NCI-H446 treated with DMSO at 0.1 percent for 48 hours (cell line): ENCODE results near the gene EPHA4.
A peak's percentile ranks its signal among the peaks of the same experiment; 100 is the strongest.
"Not testable (repeated sequence)": the region's sequence is repeated elsewhere in the genome, so short reads cannot be mapped to it uniquely, and the experiment has no call there.

Source experiments
- DNase-seq: peaks from one replicate; lab custom pipeline; 2025; lab: John Stamatoyannopoulos, UW

The EPHA4 gene

DNA sequence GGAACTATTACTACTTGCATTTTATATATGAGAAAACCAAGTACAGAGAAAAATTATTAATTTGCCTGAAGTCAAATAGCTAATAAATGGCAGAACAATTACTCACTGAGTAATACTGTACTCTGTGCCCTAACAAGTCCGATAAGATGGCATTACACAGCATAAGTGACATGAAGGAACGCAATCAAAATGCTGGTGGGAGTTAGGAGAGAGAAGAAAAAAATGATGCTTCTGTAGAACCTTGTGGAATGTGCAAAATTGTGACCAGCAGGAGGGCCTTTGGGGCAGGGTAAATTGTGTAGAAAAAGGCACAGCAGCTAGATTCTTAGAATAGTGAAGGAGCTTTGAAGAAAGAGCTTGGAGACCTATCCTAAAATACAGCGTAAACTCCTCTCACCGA, 32.9 kb downstream of the EPHA4 start:
- DNase-seq: no peak

DNA sequence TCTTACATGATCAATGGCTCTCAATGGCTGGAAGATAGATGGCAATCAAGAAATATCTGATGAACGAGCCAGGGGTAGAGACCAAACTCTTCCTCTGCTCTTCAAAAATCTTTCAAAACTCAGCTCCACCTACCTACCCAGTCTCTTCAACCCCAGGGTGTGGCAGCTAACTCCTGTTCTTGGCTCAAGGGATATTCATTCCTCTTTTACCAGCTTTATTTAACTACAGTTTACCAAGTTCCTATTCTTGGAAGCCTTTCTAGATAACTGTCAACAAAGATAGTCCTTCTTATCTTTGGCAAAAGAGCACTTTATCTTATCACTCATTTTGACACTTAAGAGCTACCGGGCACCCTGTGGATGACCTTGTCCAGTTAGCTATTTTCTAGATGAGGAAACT, 36.3 kb downstream of the EPHA4 start:
- no peak for DNase-seq

DNA sequence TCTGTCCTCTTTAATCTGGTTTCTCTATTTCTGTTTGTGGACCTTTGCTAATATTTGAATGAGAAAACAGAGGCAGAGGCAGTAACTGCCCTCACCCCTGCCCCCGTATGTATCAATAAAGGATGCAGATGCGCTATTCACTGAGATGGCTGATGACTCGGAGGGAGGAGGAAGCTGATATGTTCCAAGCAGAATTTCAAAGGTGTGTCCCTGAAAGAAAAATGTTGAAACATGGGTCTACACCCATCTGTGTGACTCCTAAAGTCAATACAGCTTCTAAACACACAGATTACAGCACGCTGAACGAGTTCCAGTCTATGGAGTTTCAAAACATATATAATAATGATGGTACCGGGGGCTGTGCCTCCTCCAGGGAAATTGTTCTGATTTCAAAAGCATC, 38.8 kb downstream of the EPHA4 start:
- no peak for DNase-seq

DNA sequence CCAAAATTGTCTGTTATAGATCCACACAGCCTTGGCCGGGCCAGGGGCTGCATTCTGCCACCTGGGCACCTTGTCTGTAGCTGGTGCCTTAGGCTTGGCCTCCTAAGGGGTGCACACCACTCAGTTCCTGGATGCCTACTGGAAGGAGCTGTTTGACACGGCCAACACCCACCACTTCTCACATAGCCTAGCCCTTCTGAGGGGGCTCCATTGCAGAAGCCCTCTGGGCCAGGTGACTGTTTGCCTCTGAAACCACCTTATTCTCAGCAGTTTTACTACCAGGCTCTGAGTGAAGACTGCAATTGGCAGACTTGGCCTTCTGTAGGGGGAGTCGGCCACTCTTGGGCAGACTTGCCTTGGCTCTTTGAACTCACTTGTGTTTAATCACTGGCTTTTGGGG, 39.5 kb downstream of the EPHA4 start:
- DNase-seq: no peak

DNA sequence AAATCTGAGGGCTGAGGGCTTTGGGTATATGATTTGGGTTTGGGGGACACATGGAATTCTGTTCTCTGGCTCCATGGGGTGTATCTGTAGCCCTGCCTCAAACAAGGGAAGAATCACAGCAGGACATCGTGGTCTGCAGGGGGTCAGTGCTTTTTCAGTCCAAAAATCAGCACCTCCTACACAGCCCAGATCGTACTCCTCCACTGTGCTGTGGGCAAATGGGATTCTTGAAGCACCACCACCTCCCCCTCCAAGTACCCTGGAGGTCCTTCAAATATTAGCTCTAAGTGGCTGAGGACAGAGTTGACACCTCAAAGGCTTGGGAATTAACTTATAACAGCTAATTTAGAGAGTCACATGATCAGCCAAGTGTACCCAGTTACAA, 41.5 kb downstream of the EPHA4 start:
- no peak for DNase-seq

DNA sequence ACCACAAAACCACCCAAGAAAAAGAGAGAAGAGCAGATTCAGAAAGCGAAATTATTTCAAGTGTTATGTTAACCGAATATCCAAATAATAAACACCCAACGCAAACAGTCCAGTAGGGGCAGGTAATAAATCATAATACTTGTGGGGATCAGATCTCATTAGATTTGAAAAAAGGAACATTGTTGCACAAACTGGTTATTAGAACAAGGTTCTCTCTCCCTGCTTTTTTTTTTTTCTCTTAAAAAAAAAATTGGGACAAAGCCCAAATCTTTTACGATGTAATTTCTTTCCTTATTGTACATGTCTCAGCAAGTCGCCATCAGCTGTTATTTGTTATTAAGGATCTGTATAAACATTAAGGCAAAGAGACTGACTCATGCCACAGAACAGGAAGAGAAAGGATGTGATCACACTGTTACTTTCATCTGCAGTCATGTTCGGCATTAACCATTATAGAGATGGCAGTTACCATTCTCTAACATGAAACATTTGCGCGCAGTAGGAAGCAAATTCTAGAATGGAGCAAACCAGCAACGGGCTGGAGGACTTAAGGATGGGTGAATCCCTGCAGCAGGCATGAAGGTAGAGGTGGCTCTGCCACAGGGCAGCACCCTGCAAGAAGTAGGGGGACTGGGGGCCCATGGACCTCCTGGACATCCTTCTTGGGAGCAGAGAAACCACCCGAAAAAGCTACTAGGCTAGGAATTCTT, 42.0 kb downstream of the EPHA4 start:
- DNase-seq: peak; percentile 52

DNA sequence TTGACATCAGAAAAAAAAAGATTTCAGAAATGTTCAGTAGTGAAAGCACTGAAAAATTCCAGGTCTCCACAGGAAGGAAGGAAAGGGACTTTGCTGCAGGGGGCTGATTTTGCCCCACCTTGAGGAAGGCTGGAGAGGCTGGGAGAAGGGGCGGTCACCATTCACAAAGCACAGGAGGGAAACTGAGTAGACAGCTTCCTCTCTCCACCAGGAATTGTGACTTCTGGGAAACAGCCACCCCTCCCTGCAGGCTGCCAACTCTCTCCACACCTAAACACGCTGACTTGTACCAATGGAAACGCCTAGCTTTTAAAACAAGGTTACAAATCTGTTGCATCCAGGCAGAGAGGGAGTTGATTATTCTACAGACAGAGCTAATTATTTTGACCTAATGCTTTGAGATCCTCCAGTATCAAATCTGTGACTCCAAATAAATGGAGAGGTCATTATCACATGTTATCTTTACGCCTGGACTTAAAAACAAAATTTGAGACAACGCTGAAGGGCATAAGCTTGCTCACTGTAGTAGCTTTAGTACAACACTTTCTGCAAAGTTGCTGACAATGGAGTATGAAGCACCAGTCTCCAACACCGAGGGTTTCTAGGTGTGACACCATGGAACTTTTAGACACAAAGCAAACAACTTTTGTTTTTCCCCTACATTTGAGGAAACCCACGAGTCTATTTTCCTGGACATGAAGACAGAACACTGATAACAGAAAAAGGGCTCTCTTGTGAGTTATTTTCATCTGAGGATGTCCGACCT, 42.7 kb downstream of the EPHA4 start:
- DNase-seq: no peak

DNA sequence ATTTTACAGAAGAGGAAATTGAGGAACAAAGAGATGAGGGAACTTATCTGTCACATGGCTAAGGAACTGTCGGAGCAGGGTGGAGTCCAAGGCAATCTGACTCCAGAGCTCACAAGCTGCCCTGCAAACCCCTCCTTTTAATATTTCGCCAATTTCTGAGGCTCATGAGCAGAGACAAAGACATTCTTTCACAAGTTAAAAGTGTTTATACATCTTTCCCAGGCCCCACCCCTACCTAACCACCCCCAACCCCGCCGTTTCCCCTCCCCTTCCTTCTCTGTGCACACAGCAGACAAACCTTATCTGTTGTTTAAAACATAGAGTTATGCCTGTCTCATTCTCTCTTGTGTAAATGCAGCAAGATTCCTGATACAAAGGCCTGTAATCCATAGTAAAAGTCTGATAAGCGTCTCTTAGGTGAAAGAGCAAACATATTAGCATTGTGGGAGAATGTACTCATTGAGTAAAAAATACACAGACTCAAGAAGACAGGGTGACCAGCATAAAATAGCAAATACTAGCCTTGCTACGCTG, 44.3 kb downstream of the EPHA4 start:
- no peak for DNase-seq

DNA sequence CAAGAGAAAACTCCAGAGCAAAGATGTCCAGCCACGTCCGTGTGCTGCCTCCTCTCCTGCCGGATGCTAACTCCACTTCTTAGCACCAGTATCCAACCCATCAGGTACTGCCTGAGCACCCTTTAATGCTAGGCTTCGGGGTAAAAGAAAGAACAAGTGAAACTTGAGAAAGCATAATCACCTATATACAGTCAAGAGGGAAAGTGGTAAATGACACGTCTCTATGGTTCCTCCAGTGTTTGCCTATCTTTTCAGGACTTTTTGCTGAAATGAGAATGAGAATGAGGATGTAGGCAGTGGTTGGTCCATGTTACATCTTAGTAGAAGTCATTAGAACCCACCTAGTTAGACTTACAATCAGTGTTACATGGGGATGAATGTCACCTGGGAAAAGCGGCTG, 47.9 kb downstream of the EPHA4 start:
- DNase-seq: no peak

DNA sequence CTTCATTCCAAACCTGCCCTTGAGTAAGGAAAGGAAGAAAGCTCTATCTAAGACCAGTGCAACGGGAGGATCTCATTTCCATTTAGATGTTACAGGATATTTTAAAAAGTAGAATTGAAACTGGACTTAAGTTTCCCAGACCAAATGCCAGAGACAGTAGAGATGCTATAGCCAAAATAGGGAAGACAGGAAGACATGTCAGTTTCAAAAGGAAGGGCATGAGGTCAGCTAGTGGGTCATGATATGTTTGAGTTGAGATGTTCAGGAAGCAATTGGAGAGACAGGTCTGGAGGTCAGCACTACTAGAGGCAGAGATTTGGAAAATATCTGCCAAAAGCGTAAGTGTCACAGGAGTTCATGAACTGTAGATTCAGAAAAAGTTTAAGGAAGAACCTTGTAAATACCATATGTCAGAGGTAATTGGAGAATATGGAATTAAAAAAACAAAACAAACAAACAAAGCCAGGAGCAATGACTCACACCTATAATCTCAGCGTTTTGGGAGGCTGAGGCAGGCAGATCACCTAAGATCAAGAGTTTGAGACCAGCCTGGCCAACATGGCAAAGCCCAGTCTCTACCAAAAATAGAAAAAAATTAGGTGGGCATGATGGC, 50.8 kb downstream of the EPHA4 start:
- DNase-seq: no peak

DNA sequence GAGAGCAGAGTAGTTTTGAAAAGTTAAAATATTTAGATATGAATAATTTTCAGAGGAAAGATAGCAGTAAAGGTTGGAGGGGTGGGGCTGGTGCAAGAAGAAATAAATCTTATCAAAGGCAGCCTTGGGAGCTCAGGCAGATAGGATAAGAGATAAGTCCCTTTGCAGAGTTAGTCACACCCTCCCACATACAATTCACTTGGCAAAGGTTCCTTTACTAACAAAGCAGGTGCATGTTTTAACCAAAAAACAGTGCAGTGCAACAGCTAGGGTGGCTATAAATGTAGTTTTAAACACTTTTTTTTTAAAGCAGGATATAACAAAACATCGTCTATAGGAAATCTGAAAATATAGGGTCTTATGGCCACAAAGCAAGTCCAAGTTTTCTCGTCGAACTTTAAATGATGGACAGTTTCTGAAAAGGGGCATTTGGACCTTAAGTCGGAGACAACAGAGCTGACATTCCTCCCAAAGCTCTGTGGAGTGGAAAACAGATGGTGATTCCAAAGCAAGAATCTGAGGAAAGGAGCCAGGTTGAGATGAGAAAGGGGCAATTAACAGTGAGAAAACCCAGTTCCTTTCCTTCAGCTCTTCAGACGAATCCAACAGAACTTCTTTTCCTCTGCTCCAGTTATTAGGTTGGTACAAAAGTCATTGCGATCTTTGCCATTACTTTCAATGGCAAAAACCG, 53.0 kb downstream of the EPHA4 start:
- no peak for DNase-seq

DNA sequence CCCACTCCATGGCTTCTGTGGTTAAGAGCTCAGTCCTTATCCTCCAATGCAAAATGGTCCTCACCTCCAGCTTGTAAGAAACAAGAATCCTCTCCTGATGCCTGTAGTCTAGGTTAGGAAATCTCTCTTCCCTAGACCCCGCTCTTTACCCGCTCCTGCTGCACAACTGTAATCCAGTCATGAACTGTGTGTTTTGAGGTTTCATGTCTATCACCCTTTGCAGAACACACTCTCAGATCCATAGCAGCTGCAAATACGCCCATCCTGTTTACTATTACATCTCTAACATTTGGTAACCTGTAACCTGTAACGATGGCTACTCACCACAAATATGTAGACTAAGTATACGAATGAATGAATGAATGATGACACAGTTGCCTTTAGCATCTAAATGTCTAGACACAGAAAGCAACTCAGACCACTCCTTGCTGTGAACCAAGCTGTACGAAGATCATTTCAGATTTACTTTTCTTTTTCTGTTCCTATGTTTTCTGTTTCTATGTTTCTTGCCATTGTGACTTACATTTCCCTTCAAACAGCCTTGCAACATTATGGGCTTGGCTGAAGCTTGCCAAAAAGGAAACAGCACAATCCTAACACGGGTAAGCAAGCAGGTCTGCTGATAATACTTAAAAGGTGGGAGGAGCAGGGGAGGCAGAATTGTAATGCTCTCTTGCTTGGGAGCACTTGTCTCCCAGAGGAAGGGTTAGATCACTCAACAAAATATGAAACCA, 53.7 kb downstream of the EPHA4 start:
- no peak for DNase-seq

DNA sequence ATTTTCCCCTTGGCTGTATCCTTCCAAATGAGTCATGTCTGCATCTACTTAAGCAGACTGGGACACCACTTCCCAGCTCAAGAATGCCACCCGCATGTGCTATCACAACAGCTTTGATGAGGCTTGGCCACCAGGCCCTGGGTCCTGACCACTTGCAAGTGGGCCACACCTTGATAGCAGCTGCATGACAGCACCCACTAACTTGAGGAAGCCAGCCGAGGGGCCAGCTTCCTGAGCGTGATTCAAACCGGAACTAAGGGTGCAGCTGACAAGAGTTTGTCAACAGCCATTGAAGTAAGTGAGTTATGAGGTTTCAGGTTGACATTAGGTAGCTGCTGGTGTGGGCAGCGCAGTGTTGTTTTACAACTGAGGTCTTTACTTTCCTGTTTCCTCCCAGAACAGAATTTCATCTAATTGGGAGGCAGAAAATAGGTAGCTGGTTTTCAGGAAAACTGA, 54.4 kb downstream of the EPHA4 start:
- no peak for DNase-seq

DNA sequence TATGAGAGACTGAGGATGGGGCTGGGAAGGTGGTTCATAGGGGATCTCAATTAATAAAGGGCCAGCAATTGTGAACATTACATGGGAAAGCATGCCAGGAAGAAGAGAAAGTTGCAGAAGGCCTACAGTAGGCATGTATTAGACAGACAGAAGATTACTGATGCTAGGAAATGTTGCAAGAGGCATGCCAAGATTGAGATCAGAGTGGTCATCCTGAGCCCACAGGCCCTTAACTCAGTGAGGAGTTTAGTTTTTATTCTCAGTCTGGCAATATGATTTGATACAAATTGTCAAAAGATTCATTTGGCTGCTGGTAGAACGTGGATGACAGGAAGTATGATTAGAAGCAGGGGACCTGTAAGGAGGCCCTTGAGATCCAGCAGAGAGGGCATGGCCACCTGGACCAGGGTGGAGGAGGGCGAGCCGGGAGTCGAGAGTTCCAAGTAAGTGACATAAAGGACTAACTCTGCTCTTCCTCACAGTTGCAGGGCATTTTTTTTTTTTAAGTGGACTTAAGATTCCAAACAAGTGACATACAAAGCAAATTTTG, 54.9 kb downstream of the EPHA4 start:
- no peak for DNase-seq

DNA sequence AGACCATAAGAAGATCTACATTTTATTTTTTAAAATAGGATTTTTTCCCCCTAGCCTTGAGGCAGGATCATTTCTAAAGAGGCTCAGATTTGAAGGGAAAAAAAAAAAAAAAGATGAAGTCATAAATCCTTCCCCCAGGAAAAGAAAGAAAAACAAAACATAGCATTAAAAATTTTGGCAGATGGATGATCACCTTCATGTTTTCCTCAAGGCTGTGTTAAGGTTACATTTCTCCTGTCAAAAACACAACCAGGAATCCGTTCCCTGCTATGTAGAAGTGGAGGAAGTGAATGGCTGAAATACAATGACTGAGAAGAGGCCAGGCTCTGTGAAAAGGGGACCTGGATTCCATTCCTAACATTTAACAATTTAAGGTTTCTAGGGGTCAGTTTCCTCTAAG, 56.2 kb downstream of the EPHA4 start:
- DNase-seq: no peak

DNA sequence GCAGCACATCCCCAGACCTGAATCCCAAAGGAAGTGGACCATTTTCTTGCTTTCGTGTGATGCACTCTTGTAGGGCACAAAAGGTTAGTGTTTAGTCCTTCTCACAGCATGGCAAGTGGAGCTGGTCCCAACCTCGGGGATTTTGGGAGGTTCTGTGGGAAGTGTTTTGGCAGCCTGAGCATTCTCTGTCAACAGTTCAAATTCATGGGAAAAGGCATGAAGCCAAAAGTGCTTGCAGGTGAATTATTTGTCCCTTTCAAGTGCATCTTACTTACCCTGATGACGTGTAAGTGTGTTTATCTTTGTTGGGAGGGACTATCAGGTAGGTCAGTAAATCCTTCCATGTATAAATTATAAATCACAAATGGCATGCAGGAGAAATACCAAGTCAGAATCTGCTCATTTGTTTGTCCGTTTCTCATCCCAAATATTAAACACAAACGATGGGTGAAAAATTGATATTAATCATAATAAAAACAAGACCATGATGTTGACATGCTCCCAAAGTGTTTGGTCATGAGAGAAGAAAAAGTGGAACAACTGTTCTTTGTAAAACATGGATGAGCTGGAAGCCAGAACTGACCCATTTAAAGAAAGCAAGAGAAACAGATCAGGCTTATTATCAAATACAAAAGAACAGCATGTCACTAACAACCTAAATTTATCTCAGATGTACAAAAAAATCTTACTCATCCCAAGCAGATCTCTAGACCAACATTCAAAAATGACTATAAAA, 57.6 kb downstream of the EPHA4 start:
- no peak for DNase-seq

DNA sequence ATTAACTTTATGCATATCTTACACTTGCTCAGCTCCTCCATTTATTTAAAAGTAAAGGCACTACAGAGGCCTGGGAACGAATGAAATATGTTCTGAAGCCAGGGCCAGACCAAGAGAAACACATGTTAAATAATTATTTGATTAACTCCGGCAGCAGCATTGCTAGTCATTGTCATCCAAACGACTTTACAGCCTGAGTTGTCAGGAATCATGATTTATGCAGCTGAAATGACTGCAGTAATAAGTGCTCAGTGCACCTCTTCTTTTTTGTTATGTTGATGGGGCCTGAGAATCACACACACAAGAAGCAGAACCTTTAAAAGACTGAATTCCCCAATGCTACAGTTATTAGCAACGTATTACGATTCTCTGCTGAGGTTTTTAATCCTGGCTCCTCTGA, 58.9 kb downstream of the EPHA4 start:
- DNase-seq: no peak

DNA sequence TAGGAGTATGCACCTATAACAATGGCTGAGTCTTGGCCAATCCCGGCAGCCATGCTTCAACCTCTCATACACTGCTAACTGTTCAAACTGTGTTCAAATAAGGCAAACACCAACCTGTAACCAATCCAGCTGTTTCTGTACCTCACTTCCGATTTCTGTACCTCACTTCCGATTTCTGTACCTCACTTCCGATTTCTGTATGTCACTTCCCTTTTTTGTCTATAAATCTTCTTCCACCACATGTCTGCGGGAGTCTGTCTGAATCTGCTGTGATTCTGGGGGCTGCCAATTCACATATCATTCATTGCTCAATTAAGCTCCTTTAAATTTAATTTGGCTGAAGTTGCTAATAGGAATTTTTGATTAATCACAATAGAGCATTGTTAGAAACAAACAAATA, 60.8 kb downstream of the EPHA4 start:
- not testable (repeated sequence) for DNase-seq

DNA sequence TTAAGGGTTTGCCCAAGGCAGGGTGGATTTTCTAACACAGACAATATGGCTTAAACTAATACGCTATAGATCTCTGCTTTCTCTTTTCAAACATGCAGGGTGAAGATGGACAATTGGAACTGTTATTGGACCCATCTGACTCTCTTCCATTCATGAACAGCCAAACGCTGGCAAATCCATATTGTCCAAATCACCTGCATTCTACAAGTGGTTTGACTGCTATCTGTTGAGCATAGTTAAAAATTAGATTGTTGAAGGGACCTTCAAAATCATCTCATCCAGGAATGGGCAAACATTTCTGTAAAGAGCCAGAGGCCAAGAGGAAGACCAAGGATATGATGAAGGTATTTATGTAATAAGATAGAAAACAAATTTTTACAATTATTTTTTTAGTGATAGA, 65.6 kb downstream of the EPHA4 start:
- DNase-seq: no peak

DNA sequence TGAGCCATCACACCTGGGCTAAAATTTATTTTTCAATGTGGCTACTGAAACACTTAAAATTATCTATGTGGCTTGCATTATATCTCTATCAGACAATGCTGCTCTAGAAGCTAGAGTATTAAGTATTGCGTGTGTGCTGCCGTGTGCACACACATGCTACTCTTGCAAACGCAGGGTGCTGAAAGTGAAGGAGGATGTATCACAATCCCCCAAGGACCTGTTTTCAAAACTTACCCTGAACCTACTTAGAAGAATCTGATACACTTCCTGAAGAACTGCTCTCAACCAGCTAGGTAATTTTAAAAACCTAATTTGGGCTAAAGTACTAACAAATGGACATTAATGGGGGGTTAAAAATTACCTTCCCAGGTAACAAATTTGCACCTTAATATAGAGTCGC, 66.5 kb downstream of the EPHA4 start:
- no peak for DNase-seq

DNA sequence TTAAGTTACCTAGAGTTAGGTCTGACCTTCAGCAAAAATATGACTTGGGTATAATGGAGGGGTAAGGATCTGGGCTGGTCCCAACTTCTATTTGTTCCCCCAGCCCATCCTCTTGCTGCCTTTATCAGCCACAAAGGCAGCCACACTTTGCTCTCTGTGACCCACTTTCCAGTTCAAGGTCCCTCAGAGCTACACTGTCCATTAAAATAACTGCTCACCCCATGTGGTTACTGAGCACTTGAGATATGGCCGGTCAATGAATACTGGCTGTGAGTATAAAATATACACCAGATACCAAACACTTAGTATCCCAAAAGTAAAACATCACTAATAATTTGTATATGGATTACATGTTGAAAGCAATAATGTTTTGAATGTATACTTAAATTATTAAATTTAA, 67.2 kb downstream of the EPHA4 start:
- DNase-seq: no peak
